ENCODE measurements around the gene ARHGEF4.
A peak's percentile ranks its signal among the peaks of the same experiment; 100 is the strongest.

Gene ARHGEF4

DNA sequence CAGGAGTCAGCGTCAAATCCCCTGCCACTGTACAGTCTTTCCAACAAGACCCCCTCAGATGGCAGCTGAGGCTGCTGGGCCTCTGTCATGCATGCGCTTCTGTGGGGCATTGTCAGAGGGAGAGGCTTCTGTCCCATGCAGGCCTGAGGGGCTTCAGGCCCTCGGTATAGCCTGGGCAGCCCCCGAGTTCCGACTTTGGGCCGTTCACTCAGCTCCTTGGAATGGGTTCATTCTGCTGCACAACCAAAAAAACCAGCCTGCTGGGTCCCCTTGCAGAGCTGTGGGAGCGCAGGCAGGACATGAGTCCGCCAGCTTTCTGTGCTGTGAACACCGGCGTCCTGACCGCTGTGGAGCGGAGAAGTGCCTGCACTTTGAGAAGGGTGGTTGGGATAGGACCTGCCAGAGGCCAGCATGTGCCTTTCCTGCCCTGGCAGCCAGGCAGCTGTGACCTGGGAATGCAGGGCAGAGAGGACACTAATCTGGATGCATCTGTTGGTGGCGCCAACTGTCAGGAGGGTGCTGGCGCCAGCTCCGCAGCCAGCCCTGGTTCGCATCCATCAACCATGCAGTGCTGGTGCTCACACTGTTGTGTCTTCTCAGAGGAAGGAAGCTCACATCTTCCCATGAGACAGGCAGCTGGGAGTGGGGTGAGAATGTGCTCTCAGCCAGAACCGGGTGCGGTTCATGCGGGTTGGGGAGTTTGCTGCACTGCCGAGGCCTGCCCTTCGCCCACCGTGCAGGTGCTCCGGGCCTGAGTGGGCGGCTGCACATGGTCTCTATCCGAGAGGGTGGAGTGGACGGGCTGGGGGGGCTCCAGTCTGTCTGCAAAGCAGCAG is 14.3 kb downstream of the ARHGEF4 start:
- no peak for DNase-seq (ENCODE audit: low read depth in 3 of 3)

DNA sequence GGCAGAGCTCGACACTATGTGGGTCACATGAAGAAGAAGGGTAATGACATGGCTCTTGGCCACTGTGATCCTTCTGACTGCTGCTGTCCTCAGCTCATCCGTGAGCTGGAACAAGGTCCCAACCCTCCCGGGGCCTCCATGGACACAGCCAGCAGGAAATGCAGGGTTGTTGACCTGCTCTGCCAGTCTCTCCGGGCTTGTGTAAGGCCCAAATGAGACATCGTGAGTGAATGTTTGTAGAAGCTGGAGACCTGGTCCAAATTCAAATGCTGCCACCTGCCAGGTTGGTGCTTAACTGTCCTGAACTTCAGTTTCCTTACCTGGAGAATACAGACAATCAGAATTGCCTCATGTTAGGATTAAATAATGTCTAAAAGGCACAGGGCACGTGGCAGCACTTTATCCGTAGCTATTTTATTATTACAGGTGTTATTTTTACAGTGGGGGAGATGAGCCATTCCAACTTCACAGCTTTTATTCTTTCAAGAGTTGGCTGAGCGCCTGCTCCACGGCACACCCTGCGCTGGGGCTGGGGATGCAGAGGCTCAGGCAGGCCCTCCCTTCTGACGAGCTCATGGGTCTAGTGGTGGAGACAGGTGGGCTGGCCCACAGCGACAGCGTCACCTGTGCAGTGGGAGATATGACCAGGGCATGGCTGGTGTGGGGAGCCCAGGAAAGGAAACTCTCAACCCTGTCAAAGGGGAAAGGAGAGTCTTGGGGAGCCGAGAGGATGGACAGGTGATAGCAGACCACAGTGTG is 15.1 kb downstream of the ARHGEF4 start:
- DNase-seq (ENCODE audit: low read depth in 3 of 3) = no peak

- no peak for DNase-seq (ENCODE audit: low read depth in 3 of 3)
These were observed 15.9 kb downstream of the ARHGEF4 start for GRCh38 chr2:130852521-130853115.

- no peak for DNase-seq (ENCODE audit: low read depth in 3 of 3)
These were observed 16.7 kb downstream of the ARHGEF4 start for GRCh38 chr2:130853391-130853790.

GRCh38 chr2:130854301-130854700 is 17.6 kb downstream of the ARHGEF4 start:
- no peak for DNase-seq (ENCODE audit: low read depth in 3 of 3)

GRCh38 chr2:130864830-130865800 is 28.4 kb downstream of the ARHGEF4 start:
- no peak for DNase-seq (ENCODE audit: low read depth in 3 of 3)

GRCh38 chr2:130869441-130870160 is 32.9 kb downstream of the ARHGEF4 start:
- no peak for DNase-seq (ENCODE audit: low read depth in 3 of 3)

GRCh38 chr2:130870161-130870485 is 33.4 kb downstream of the ARHGEF4 start:
- DNase-seq (ENCODE audit: low read depth in 3 of 3) = no peak

DNA sequence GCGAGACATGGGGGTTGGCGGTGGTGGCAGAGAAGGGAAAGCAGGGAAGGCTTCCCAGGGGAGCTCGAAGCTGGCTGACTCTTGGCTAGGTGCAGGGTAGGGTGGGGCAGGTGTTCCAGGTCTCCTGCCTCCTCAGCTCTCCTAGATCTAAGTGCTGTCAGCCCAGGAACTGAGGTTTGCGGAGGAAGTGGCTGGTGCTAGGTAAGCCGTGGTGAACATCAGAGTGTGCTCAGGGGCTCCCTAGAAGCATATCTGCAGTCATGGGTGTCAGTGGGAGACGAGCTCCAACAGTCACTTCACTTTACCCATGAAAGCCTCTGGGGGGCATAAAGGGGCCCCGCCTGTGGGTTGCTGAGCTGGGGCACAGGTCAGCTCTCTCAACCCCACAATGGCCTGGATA is 34.1 kb downstream of the ARHGEF4 start:
- no peak for DNase-seq (ENCODE audit: low read depth in 3 of 3)

DNA sequence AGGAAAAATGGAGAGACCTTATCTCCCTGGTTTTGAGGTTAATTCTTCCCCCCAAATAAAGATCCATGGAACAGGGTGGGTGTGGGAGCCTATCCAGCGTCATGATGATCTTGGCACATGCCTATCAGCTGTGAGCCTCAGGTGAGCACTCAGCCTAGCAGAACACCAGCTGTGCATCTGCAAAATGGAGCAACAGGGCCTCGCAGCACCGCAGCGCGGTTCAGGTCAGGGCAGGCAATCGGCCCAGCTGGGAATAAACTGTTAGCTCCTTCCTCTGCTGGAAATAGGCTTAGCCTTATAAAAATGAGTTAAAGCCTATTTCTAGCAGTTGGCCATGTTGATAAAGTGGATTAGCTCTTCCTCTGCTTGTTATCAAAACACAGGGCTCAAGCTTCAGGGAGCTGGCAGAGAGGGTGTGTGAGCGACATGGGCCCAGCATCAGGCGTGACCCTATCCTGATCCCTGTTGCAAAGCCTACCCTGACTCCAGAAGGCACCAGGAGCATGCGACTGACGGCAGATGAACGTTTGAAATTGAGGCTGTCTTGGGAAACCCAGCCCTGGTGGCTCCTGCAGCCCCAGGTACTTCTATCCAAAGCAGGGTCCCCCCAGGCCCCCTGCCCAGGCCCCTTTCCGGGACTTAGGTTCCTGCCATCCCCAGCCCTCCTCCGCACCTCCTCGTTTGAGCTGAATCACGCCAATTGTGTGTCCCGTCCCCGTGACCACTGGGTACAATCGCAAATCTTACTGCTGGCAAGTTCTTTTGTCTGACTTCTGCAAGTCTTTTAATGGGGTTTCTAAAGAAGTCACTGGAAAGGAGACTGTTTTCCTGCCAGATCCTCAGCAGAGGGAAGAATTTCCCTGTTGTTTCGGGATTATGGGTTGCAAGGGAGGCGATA is 35.4 kb downstream of the ARHGEF4 start:
- no peak for DNase-seq (ENCODE audit: low read depth in 3 of 3)

DNA sequence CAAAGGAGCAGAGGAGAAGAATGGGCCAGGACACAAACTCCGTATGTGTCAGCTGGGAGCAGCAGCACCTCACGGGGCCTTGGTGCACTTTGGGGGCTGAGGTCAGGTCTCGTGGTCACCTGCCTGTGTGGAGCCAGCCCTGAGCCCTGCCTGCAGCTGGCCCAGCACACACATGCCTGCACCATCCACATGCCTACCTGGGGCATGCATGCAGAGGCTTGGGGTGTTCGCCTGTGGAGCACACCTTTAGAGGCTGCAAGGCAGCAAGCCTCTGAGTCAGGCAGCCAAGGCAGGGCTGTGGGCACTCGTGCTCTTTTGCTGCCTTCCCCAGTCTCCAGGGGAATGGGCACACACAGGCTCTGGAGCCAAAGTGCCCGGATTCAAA is 36.0 kb downstream of the ARHGEF4 start:
- no peak for DNase-seq (ENCODE audit: low read depth in 3 of 3)

DNA sequence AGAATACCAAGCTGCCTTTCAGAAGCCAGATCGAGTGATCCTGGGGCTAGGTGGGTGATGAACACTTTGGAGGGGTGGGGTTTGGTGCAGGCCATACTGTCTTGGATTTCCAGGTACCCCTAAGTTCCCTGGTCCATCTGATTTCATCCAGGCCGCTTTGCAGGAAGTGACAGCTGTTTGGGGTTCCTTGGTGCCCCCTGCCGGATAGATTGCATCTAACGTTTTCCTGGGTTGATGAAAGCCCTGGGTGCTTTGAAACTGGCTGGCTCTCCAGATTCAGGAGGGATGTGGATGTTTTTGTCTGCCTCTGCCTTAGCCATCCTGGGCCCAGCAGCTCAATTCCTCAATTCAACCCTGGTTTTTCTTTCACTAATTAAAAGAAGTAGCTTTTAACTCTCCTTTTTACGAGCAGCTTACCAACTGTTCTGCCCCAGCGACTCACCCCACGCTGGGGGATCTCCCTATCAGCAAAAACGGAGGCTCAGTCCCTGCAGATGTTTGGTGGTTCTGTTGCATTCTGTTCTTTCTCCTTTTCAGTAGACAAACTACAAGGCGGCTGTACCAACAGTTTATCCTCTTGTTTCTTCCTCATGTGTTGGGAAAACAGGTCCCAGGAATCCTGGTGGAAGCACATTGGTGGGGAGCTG is 37.1 kb downstream of the ARHGEF4 start:
- DNase-seq (ENCODE audit: low read depth in 3 of 3) = peak; percentile 36 to 68 (median 62)

GRCh38 chr2:130874512-130874911 is 37.8 kb downstream of the ARHGEF4 start:
- no peak for DNase-seq (ENCODE audit: low read depth in 3 of 3)

DNA sequence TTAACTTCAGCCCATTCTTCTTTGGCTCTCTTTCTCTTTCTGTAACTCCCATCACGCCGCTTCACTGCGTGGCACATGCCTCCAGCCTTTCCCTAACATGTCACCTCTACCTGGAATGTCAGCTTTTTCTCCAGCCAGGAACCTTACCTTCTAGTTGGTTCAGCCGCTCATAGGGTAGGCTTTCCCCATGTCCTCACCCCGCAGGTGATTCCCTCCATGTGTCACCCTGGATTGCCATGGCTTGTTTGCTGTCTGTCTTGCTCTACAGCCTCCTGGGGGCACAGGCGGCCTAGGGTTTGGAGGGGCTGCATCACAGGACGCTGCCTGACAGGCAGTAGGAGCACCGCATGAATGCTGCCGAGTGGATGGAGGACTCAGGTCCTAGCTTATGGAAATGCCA is 39.2 kb downstream of the ARHGEF4 start:
- DNase-seq (ENCODE audit: low read depth in 3 of 3) = no peak

DNA sequence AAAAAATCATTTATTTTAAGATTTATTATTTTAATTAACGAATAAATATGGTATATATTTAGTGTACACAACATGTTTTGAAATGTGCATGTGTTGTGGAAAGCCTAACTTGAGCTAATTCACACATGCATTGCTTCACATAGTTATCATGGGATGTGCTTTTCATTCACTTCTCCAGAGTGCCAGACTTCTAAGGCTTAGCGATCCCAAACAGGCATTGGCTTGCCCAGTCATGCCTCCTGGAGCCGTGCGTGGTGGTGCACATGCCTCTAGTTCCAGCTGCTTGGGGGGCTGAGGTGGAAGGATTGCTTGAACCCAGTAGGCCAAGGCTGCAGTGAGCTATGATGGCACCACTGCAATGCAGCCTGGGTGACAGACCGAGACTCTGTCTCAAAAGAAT is 40.5 kb downstream of the ARHGEF4 start:
- DNase-seq (ENCODE audit: low read depth in 3 of 3) = no peak

DNA sequence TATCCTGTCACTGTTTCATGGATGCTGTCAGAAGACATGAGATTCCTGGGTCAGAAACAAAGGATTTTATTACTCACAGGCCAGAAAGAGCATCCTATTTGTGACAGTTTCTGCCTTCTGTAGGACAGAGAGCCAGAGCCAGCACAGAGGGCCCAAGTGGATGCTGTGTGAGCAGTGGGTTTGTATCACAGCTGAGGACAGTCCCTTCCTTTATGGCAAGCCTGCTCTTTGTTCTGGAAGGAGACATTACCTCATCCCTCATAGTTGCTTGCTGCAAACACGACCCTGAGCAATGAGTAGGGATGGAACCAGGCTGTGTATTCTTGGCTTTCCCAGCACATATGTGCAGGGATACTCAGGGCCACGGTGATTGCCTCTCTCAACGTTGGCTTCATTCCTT is 41.6 kb downstream of the ARHGEF4 start:
- no peak for DNase-seq (ENCODE audit: low read depth in 3 of 3)

DNA sequence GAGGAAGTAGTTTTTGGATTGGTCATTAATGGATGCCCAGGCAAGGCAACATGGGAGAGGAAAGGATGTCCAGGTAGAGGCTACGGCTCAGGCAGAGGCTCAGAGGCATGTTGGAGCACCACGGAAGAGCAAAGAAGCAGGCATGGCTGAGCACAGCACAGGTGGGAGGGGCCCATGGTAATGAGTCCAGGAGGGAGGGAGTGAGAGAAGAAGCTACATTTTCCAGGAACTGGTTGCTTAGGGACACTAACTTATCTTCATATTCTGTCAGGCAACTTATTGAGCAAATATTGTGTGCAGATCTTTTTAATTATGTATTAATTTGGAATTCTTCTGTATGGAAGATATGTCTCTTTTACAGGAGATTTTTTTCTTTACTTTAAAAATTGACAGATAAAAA is 42.2 kb downstream of the ARHGEF4 start:
- DNase-seq (ENCODE audit: low read depth in 3 of 3) = no peak

- no peak for DNase-seq (ENCODE audit: low read depth in 3 of 3)
These were observed 45.5 kb downstream of the ARHGEF4 start for GRCh38 chr2:130882111-130882690.

DNA sequence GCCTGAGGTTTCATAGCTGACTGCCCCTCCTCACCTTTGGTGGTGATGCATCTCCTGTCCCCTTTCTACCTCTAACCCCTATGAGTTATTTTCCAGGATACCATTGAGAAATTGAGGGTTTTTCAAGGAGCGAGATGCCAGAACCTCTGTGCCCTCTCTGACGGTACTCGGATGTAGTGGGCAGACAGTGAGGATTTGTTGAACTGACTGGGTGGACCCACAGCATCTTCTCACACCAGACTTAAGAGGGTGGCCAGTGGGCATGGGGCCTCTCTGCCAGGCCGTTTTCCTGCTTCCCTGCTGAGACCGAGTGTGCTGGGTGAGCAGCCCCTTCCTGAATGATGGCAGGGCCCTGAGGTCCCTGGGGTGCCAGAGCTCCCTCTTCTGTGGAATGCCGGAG is 46.3 kb downstream of the ARHGEF4 start:
- DNase-seq (ENCODE audit: low read depth in 3 of 3) = no peak
